Inflammatory macrophage (primary cell): ENCODE measurements around the gene ARHGAP15.
A peak's percentile ranks its signal among the peaks of the same experiment; 100 is the strongest.

Source experiments
- DNase-seq, 2 donors: peaks; one replicate each; pipeline ENCODE4 v3.0.0-alpha.2; 2020 to 2022

The ARHGAP15 gene

DNA sequence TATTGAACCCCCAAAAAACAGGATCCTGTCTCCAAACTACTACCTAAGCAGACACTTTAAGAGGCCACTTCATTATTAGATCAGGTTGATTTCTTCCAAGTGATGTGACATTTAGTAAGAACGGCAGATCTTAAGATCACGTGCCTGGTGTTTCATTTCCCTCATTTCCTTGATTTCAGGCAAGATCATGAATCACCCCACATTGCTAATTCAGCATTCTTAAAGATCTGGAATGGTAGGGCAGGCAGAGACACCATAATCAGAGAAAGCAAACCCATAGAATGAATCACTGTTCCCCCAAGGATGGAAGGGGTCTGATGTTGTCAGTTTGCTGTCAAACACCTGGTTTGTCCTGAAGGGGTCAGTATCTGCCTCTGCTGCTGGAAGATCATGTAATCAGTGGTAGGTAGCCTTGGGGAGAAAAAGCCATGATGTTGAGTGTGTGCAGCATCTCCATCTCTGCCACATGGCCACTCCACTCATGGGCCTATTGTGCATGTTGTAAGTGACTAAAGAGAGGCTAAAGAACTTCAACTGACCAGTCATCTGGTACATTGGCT, 133.9 kb downstream of the ARHGAP15 start:
- peak; percentile 48 to 60 for DNase-seq

DNA sequence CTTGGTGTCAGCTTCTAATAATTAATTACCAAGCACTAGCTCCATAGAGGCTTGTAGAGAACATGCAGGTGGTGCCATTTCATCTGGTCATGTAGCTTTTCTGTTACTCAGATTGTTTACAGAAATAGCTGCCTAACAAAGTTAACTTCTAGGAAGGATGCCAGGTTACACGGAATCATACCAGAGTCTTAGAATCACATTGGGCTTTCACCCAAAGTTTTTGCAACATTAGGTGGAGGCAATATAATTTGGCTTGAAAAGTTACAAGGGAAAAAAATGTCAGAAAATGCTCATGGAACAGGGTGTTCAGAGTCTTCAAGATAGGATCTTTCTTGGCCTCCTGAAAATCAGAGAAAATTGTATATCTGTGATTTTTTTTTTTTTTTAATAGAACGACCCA, 135.6 kb downstream of the ARHGAP15 start:
- no peak for DNase-seq

- DNase-seq, result no peak
These were observed 150.5 kb downstream of the ARHGAP15 start for GRCh38 chr2:143279672-143280071.

DNA sequence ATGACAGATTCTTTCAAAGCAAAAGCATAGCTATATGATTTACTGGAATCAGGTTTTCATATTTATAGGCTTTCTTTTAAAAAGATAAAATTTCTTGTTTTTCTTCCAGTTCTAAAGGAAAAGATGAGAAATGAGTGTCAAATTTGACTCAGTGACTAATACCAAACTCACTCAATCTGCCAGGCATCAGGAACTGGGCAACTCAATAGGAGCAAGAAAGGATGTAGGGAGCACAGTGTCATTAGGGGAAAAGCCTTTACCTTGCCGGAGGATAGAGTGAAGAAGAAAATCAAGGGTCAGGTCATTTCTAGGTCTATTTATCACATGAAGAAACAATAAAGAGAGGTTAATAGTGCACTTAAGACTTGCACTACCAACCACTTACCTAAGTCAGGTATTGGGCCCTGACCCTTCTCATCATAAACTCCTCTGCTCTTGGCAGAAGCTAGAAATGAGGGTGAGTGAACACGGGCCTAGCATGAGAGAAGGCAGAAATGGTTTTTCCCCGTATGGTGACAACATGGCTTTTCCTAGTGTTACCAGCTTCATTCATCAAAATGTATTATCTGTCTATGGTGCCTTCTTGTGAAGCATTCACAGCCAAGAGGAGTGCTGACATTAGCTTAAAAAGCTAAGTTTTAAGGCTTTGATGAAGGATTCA, 151.0 kb downstream of the ARHGAP15 start:
- DNase-seq, result no peak

DNA sequence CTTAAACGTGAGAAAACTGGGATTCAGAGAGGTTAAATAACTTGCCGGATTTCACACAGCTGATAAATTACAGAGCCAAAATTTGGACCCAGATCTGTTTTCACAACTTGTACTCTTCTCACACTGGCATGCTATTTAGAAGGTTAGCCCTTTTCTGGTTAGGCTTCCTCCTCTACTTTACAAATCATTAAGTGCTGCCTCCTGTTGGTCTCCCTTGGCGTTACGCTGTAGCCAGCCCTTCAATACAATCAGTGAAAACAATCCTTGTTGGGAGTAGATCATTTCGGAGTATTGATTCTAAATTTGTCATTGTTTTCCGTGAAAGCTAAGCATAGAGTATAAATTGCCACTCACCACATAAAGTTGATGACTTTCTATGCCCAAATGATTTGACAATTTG, 153.5 kb downstream of the ARHGAP15 start:
- DNase-seq, result peak; percentile 11 to 22

DNA sequence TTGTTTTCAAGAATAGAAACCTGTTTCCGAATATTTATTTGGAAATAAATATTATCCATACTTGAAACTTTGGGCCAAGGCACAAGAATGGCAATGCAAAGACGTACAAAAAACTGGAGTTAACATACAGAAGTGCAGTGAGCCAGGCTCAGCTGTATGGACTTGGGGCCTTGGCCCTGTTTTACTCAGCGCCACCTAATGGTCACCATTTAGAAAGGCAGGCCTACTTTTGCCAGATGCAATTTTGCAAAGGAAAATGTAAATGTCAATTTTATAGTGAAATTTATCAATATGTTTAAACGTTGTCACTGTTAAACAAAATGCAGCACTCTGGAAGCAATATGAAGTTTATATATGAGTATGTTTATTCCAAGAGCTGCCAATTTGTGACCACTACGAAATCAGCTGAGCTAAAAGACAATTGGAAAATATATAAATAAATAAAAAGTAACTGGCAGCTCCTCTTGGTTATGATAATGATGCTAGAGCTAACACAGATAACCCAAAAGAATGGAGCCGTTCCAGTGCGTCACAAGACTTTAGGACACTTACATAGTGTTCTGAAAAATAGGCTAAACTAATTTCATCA, 155.0 kb downstream of the ARHGAP15 start:
- peak; percentile 44 to 63 for DNase-seq

- no peak for DNase-seq
These were observed 159.8 kb downstream of the ARHGAP15 start for GRCh38 chr2:143289025-143289424.

DNA sequence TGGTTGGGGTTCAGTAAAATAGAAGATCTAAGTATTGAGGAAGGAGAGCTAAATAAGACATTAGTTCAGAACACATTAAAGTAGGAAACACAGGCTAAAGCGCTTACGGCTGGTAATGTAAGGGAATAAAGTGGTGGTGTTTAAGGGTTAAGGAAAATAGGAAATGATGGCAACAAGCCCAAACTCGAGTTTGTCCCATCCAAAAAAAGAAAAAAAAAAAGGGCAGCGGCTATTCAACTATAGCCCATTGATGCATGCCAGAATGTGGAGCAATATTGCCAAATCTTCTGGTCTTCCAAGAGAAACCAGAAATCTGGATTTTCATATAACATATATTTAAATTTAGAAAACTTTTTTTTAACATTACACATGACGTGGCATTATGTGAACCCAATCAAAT, 161.0 kb downstream of the ARHGAP15 start:
- no peak for DNase-seq

GRCh38 chr2:143294068-143294467, 164.8 kb downstream of the ARHGAP15 start:
- no peak for DNase-seq

- DNase-seq, result no peak
These were observed 166.9 kb downstream of the ARHGAP15 start for GRCh38 chr2:143296089-143296488.

DNA sequence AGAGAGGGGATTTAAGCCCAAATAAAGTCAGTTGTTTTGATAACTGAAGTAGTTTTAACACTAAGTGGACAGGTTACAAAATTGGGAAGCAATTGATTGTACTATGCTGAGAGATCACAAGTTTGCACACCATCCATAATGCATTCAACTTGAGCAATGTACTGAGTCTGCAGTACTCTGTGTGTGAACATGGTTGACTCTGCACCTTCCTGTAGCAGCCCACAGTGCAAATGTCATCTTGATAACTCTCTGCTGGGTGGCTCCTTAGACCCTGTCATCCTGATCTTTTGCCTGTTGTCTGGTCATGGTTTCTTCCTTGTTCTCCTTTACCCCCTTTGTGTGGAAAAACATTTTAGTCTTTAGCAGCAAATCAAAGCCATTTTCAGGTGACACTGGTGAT, 168.0 kb downstream of the ARHGAP15 start:
- no peak for DNase-seq

DNA sequence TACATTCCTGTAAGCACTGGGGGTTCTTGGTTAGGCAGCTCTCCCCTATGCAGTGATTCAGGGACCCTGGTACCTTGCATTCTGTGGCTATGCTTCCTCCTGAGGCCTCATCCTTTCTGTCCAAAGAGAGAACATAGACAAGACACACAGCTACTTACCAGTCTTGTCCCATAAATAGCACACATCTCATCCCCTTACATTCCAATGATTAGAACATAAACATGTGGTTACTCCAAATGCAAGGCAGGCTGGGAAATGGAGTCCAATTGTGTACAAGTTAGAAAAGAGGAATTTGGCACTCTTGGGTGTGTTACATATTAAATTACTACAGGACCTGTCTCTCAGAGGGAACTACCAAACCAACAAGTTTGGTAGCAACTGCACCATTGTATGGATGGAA, 171.3 kb downstream of the ARHGAP15 start:
- peak; percentile 8 to 22 for DNase-seq

DNA sequence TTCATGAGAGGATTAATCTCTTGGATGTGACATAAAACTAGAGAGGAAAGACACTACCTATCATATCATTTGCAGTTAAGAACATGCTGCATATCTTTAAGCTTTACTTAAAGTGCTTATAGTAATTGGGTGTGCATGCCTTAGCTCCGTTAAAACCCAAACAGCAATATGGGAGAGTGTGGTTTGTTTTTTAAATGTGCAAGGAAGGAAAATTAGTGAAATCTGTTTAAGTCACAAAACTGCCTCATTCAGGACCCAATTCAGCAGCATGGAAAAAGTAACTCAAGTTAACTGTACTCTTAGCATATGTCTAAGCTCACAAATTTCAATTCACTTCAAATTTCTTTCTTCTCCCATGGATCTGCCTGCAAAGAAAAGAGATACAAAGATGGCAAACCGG, 182.2 kb downstream of the ARHGAP15 start:
- no peak for DNase-seq

DNA sequence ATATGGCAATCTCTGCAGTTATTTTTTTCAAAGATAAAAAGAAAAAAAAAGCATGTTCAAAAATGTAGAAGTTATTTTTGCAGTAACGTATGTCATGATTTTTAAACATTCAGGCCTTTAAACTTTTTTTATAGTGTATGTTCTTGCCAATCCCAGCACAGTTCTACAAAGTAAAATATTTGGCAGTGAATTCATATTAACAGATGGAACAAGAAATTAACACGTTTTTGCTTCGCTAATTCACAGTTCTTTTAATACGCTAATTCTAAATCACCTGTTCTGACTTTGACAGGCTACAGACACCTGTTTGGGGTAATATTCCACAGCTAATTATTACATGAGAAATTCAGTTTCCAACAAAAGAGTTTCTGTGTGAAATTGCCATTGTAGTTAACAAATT, 183.2 kb downstream of the ARHGAP15 start:
- DNase-seq, result no peak

DNA sequence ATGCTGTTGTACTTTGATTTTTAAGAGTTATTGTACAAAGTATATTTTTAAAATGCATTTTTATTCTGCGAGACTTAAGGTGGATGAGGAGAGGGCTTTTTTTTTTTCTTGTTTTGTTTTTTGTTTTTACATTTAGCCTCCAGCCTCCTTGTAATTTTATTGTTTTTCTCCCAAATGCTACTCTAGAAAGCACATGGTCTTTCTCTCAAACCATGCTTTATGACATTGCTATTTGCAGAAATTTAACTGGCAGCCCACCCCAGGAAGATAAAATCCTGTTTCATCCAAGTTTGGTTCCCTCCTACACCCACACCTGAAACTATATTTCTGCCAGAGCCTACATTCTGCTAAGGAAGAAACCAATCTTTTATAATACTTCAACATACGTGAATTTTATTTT, 184.6 kb downstream of the ARHGAP15 start:
- DNase-seq, result no peak

GRCh38 chr2:143321994-143322393, 192.8 kb downstream of the ARHGAP15 start:
- no peak for DNase-seq

DNA sequence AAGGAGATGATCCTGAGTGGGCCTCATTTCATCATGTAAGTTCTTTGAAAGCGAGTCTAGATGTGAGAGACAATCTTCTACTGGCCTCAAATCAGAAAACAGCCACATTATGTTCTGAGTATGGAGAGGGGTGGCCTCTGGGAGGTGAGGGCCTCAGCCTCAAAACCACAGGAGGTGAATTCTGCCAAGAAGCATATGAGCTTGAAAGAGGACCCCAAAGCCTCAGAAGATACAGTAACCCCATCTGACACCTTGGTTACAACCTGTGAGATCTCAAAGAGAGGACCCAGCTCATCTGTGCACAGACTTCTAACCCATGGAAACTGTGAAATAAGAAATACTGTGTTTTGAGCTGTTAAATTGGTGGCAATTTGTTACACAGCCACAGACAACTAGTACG, 200.1 kb downstream of the ARHGAP15 start:
- DNase-seq, result no peak

DNA sequence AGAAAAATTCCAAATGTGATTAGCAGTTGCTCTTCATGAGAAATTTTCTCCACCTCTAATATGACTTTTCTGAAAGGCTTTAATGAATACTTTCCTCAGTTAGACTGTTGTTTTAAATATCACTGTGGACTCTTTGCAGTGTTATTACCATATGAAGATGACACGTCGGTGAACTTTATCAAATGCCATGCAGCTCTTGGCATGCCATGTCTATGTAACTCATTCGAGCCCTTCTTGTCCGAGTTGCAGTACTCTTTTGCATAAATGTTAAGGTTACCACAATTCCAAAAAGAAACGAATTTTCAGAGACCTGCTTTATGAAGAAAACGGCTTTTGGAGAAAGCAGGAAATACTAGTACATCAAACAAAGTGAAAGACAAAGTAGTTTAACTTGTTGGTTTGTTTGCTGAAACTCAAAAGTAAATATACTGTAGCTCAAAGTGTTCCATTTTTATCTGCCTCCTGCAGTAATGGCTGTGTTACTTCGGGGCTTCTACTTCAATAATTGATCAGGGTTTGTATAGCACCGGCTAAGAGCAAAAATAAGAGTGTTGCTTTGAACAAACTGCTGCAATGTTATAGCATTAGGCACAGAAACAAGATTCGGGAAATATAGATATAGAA, 204.1 kb downstream of the ARHGAP15 start:
- no peak for DNase-seq

DNA sequence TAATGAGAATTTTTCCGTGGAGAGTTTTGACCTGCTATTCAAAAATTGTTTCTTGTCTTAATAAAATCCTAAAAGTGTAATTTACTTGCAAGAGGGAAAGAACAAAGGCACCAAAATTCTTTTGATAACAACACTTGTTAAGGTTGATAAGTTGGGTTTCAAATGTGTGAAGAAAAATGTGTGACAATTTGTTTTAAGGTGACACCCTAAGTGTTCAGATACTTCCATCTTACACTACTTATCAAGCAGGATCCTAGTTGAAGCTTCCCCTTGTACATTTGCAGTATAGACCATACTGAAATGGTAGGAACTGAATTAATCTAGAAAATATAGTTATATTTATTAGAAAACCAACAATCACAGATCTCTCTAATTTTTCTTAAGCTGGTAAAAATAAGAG, 204.6 kb downstream of the ARHGAP15 start:
- no peak for DNase-seq

GRCh38 chr2:143334837-143335236, 205.6 kb downstream of the ARHGAP15 start:
- no peak for DNase-seq

DNA sequence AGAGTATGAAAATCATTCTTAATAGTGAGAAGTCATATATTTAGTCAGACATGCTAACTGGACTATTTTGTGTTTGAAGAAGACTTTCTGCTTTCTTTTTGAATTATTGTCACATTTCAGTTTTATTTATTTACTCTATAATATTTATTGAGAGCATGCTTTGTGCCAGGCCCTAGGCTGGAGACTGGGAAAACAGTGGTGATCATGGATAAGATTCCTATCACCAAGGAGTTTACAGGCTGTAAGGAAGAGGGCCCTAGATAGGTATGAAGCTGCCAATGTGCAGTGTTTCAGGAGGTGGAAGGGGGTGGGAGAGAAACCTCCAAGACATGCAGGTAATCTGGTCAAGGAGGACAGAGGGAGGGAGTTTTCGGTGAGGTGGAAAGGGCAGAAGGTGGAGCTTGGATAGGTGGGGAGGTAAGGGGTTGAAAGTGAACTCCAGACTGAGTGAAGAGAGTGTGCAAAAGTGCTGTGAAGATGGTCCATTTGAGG, 207.5 kb downstream of the ARHGAP15 start:
- DNase-seq, result no peak

GRCh38 chr2:143341478-143341877, 212.3 kb downstream of the ARHGAP15 start:
- DNase-seq, result no peak

GRCh38 chr2:143344780-143345179, 215.6 kb downstream of the ARHGAP15 start:
- DNase-seq, result no peak
